GM12878 (cell line): Measurements from ENCODE around the gene UQCRC1. TPM values are rescaled to one million over a fixed set of nuclear protein-coding genes. Genes with fewer than 3 reads are reported as not detected.

ENCODE experiments used
- ATAC-seq: fragments of 200-7000 bp; cut with Tn5 transposase; 3 replicates; pipeline ENCODE4 v1.9.1; 2020; ENCODE audit warnings: mild to moderate bottlenecking, moderate library complexity
- BruUV-seq: library from RNA; stranded (reverse); fragments of 400-500 nt; replicated peaks from 2 replicates; lab custom pipeline; 2021; lab: Mats Ljungman, UMichigan
- CTCF ChIA-PET: fragments of 300-600 bp; sonication (Branson Sonifier 250); formaldehyde crosslinking; extraction: SDS; loops from one replicate; lab custom pipeline; 2021; ENCODE audit warnings: inconsistent platforms; lab: Yijun Ruan, JAX
- POLR2A ChIA-PET: fragments of 350-600 bp; formaldehyde crosslinking; extraction: SDS; loops from one replicate; lab custom pipeline; 2021; ENCODE audit warnings: inconsistent platforms; lab: Charles Lee
- RAD21 ChIA-PET: fragments of 300-600 bp; sonication (Branson Sonifier 250); formaldehyde crosslinking; loops from one replicate; lab custom pipeline; 2023; ENCODE audit warnings: antibody characterized with exemption; ENCODE audit not compliant: unreplicated experiment; lab: Charles Lee
- SMC1A ChIA-PET: fragments of 300-600 bp; sonication (Branson Sonifier 250); formaldehyde crosslinking; loops from one replicate; lab custom pipeline; 2023; ENCODE audit not compliant: unreplicated experiment, uncharacterized antibody; lab: Charles Lee
- DNase-seq: peaks from one replicate; pipeline ENCODE4 v3.0.0-alpha.2; 2011; ENCODE audit warnings: low read depth, low spot score
- FAIRE-seq: peaks from 3 replicates; lab custom pipeline; 2011; peaks lifted over from hg19 to GRCh38; lab: Jason Lieb, UNC
- H2AFZ ChIP-seq: 2 replicates; pipeline ENCODE4 v1.6.0; 2011; ENCODE audit warnings: low read depth, low read length, control low read depth; ENCODE audit not compliant: control insufficient read depth
- H3K27ac ChIP-seq: 2 replicates; pipeline ENCODE4 v1.5.1; 2011; ENCODE audit warnings: control low read depth; ENCODE audit not compliant: control insufficient read depth, insufficient read depth
- H3K27me3 ChIP-seq, 2 experiments: replicated peaks in 1 of 2; 2 replicates each; pipeline versions ENCODE4 v1.6.0 to v1.6.1; 2011; ENCODE audit warnings: low read length in 1 of 2; ENCODE audit not compliant: control insufficient read depth in 2 of 2, insufficient read depth in 2 of 2
- H3K36me3 ChIP-seq, 2 experiments: 2 replicates each; pipeline ENCODE4 v1.5.1; 2011; ENCODE audit warnings: low read length in 1 of 2; ENCODE audit not compliant: control insufficient read depth in 2 of 2, insufficient read depth in 2 of 2
- H3K4me1 ChIP-seq: 2 replicates; pipeline ENCODE4 v1.6.1; 2011; ENCODE audit warnings: mild to moderate bottlenecking, low read length, moderate library complexity, mixed read lengths; ENCODE audit not compliant: control insufficient read depth, insufficient read depth
- H3K4me2 ChIP-seq: 2 replicates; pipeline ENCODE4 v1.6.0; 2011; ENCODE audit warnings: control low read depth; ENCODE audit not compliant: control insufficient read depth, insufficient read depth
- H3K4me3 ChIP-seq: fragments of 200-600 bp; sonication (generic); 2 replicates; pipeline ENCODE4 v1.5.1; 2016
- H3K79me2 ChIP-seq: 2 replicates; pipeline ENCODE4 v1.6.0; 2011; ENCODE audit warnings: low read length; ENCODE audit not compliant: control insufficient read depth, insufficient read depth
- H3K9ac ChIP-seq: 2 replicates; pipeline ENCODE4 v1.8.0; 2011; ENCODE audit warnings: low read length, control low read depth, mixed read lengths; ENCODE audit not compliant: control insufficient read depth, insufficient read depth
- H3K9me3 ChIP-seq: replicated peaks from 3 replicates; pipeline ENCODE4 v1.5.1; 2011; ENCODE audit warnings: mild to moderate bottlenecking, low read length; ENCODE audit not compliant: control insufficient read depth, insufficient read depth
- H4K20me1 ChIP-seq: 2 replicates; pipeline ENCODE4 v1.6.0; 2011; ENCODE audit not compliant: control insufficient read depth, insufficient read depth
- CBX5 ChIP-seq: sonication (generic); IDR thresholded peaks from 2 replicates; pipeline ENCODE4 v1.6.1; 2016; ENCODE audit warnings: low read depth, moderate library complexity, mild to moderate bottlenecking, inconsistent platforms
- NBN ChIP-seq: fragments of 450-650 bp; IDR thresholded peaks from 2 replicates; pipeline ENCODE4 v1.6.1; 2016
- NFIC ChIP-seq: IDR thresholded peaks from 2 replicates; pipeline ENCODE4 v1.6.1; 2012; ENCODE audit warnings: low read depth, mild to moderate bottlenecking, inconsistent platforms, low read length, moderate library complexity
- SPI1 ChIP-seq: IDR thresholded peaks from 2 replicates; pipeline ENCODE4 v1.6.1; 2011; ENCODE audit warnings: low read depth, mild to moderate bottlenecking, low read length, moderate library complexity, borderline replicate concordance; ENCODE audit not compliant: insufficient read depth
- WGBS: methylation state at CpG from one replicate; pipeline ENCODE4 v1.1.6; 2016; ENCODE audit warnings: low lambda C conversion rate; ENCODE audit not compliant: insufficient replicate concordance, insufficient coverage; ENCODE audit errors: missing lambda C conversion rate; 5-methylcytosine and 5-hydroxymethylcytosine counted together
- in situ Hi-C: fragments of 300-500 bp; cut with MboI; formaldehyde crosslinking; loops from 9 replicates; pipeline ENCODE4 v1.14.3; 2018; ENCODE audit warnings: mixed read lengths
- intact Hi-C: fragments of 100-400 bp; cut with micrococcal nuclease; formaldehyde crosslinking; loops from one replicate; pipeline ENCODE4 v1.14.2; 2022; ENCODE audit not compliant: unreplicated experiment
- polyA plus RNA-seq, 11 experiments: library from polyadenylated mRNA; depleted of rRNA in 4 of 11; unstranded in 6 of 11; stranded (reverse) in 5 of 11; fragments of >200 nt; fragmentation: Nextera tagmentation in 4 of 11; fragmentation: Illumina TruSeq in 1 of 11; extraction: Ambion mirVana in 4 of 11; extraction: Trizol in 1 of 11; gene quantifications; 1 replicate in 1 of 11; 2 replicates in 10 of 11; pipeline versions ENCODE4 v1.2.1 to v1.2.3, GENCODE V29; 2011 to 2016; ENCODE audit warnings: inconsistent platforms in 2 of 11, missing spikeins in 2 of 11, low read depth in 1 of 11
- total RNA-seq, 4 experiments: library from RNA; depleted of rRNA in 3 of 4; stranded (reverse); fragments of >200 nt in 3 of 4; fragmentation: Illumina TruSeq in 1 of 4; extraction: Trizol in 1 of 4; gene quantifications; 2 replicates each; pipeline versions ENCODE4 v1.2.1 to v1.2.3, GENCODE V29; 2013 to 2021

Gene UQCRC1
- total and polyA plus RNA-seq, 10 of the 15 experiments (the other 5 are each of a cell fraction or from before 2014, with no cell fraction given) = 116 to 426 (median 228) TPM

DNA sequence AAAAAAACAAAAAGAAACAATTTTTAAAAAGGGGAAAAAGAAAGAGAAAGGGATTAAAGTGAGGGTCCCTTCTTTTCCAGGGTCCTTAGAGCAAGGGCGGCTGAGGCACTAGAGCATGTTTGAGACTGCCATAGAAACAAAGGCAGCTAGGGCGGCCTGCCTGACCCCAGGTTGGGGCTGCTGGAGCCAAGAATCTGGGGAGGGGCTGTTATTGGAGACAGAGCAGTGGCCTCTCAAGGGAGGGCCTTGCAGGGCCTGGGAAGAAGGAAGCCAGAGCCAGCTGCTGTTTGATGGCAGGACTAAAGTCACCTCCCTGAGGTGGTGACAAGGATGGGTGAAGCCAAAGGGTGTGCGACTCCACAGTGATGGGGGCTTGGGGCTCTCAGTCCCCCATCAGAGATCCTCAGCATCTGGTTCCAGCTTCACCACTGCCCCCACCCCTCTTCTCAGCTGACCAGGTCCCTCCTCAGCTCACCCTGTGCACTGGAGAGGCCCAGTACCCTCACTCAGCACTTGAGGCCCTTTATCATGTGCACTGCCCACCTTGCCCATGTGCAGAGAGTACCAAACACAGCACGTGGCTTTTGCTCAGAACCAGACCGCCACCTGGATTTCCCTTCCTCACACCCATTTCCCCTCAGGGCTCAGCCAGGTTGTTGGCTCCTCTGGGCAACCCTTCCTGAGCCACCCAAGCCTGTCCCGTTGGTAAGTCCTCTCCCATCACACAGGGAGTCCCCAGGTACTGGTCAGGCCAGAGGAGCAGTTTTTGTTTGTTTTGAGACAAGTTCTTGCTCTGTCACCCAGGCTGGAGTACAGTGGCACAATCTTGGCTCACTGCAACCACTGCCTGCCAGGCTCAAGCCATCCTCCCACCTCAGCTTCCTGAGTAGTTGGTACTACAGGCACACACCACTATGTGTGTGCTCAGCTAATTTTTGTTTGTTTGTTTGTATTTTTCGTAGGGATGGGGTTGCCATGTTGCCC lies 10.4 kb upstream of the UQCRC1 start:
- RAD21 ChIA-PET = no interaction called here
- intact Hi-C loops (no loop called here), in situ Hi-C loops (no loop called here)
- ATAC-seq = no peak
- Histone ChIP-seq H2AFZ (no peak overlapping the region), H3K4me2 (no peak overlapping the region), H3K79me2 (no peaks in the 10 kb centered on the region), H3K36me3 (no peaks in the 10 kb centered on the region; a peak in 1 of 4 replicates), H3K9ac (no peak overlapping the region), H3K27me3 (no peaks in the 10 kb centered on the region), H4K20me1 (no peaks in the 10 kb centered on the region), H3K9me3 (peaks cover 5% of the 10 kb centered on the region; the same call in 2 of the 3 replicates), H3K4me1 (no peaks in the 10 kb centered on the region), H3K27ac (no peak overlapping the region), H3K4me3 (no peak overlapping the region)
- SMC1A ChIA-PET = no interaction called here
- POLR2A ChIA-PET = interaction anchor here (0.6 to 0.9 kb wide), 2 partner anchors 18 to 684 kb away, joined by 3 to 7 read pairs; no protein-coding TSS in a partner anchor
- BruUV-seq = no TSS peak
- 29% methylated on average over 7 of the region's 7 CpGs for WGBS
- CTCF ChIA-PET = no interaction called here
- no peak for DNase-seq
- TF ChIP-seq SPI1 (no peak), NFIC (no peak)
- FAIRE-seq = no peak

- ChIA-PET SMC1A (no interaction called here), POLR2A (interaction anchor here (0.6 kb wide), 1 partner anchor 85 kb away, joined by 10 read pairs; no protein-coding TSS in a partner anchor), CTCF (no interaction called here), RAD21 (no interaction called here)
- no peak overlapping the region for H3K27ac ChIP-seq
- no peak overlapping the region for H3K9ac ChIP-seq
- in situ Hi-C loops = no loop called here
- ATAC-seq (no peak), FAIRE-seq (no peak), DNase-seq (no peak)
- BruUV-seq = no TSS peak
- no peaks in the 10 kb centered on the region for H3K36me3 ChIP-seq
- H3K27me3 ChIP-seq = no peaks in the 10 kb centered on the region
- peaks cover 5% of the 10 kb centered on the region; the same call in 2 of the 3 replicates for H3K9me3 ChIP-seq
- no peaks in the 10 kb centered on the region for H3K79me2 ChIP-seq
- no peak overlapping the region for H3K4me3 ChIP-seq
- no peak overlapping the region for H3K4me2 ChIP-seq
- TF ChIP-seq CBX5 = peak; percentile 95
- no peak for TF ChIP-seq NBN
- H4K20me1 ChIP-seq = no peaks in the 10 kb centered on the region
- intact Hi-C loops = no loop called here
- H3K4me1 ChIP-seq = no peaks in the 10 kb centered on the region
- 91% methylated on average over 4 of the region's 4 CpGs for WGBS
- H2AFZ ChIP-seq = no peak overlapping the region
Measured at GRCh38 chr3:48617559-48617958, 8.1 kb upstream of the UQCRC1 start.
